ENCODE measurements around the gene IFT20.

GRCh38 chr17:28385037-28385400 is 49.7 kb upstream of the IFT20 start:
- TF ChIP-seq POLR2AphosphoS5 (IDR thresholded peaks at IDR 0.05) = no peak
- TF ChIP-seq, protein P1, sequence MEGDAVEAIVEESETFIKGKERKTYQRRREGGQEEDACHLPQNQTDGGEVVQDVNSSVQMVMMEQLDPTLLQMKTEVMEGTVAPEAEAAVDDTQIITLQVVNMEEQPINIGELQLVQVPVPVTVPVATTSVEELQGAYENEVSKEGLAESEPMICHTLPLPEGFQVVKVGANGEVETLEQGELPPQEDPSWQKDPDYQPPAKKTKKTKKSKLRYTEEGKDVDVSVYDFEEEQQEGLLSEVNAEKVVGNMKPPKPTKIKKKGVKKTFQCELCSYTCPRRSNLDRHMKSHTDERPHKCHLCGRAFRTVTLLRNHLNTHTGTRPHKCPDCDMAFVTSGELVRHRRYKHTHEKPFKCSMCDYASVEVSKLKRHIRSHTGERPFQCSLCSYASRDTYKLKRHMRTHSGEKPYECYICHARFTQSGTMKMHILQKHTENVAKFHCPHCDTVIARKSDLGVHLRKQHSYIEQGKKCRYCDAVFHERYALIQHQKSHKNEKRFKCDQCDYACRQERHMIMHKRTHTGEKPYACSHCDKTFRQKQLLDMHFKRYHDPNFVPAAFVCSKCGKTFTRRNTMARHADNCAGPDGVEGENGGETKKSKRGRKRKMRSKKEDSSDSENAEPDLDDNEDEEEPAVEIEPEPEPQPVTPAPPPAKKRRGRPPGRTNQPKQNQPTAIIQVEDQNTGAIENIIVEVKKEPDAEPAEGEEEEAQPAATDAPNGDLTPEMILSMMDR (IDR thresholded peaks at IDR 0.05 in 8 of 11, conservative IDR thresholded peaks at IDR 0.05 in 3 of 11) = no peak
